KOPT-K1 (cell line): ENCODE data around the gene TMEM54.

ENCODE experiments used
- H3K27ac ChIP-seq: fragments of 200-600 bp; sonication (generic); 2 replicates; pipeline ENCODE4 v1.5.1; 2016; ENCODE audit warnings: antibody characterized with exemption, mild to moderate bottlenecking, low read depth, low read length; ENCODE audit not compliant: poor library complexity, severe bottlenecking
- H3K36me3 ChIP-seq: fragments of 200-600 bp; sonication (generic); 2 replicates; pipeline ENCODE4 v1.5.1; 2017; ENCODE audit warnings: antibody characterized with exemption, mild to moderate bottlenecking, low read length, moderate library complexity; ENCODE audit not compliant: insufficient read depth
- H3K9me3 ChIP-seq: fragments of 200-600 bp; sonication (generic); 2 replicates; pipeline ENCODE4 v1.5.1; 2017; ENCODE audit warnings: antibody characterized with exemption, low read length, mild to moderate bottlenecking; ENCODE audit not compliant: insufficient read depth, poor library complexity, severe bottlenecking

Gene TMEM54

GRCh38 chr1:32881871-32882850 lies 19.0 kb downstream of the TMEM54 start:
- H3K36me3 ChIP-seq: no peaks in the 10 kb centered on the region
- no peak overlapping the region for H3K27ac ChIP-seq
- no peaks in the 10 kb centered on the region for H3K9me3 ChIP-seq

DNA sequence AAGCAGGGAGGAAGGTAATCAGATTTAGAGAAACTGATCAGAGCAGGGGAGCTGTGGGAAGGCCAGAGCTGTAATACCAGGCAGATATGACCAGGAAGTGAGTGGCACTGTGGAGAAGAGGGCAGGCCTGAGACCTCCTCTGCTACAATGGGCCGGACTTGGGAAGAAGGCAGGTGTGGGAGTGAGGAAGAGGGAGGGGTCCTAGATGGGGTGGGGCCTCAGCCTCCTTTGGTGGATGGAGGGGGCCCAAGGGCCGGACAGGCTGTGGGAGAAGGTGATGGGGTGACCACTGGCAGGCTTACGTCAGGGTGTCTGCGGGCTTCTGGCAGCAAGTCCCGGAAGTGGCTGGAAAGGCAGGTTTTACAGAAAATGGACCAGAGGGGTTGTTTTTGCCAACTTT lies 19.9 kb downstream of the TMEM54 start:
- no peak overlapping the region for H3K27ac ChIP-seq
- no peaks in the 10 kb centered on the region for H3K9me3 ChIP-seq
- no peaks in the 10 kb centered on the region for H3K36me3 ChIP-seq

DNA sequence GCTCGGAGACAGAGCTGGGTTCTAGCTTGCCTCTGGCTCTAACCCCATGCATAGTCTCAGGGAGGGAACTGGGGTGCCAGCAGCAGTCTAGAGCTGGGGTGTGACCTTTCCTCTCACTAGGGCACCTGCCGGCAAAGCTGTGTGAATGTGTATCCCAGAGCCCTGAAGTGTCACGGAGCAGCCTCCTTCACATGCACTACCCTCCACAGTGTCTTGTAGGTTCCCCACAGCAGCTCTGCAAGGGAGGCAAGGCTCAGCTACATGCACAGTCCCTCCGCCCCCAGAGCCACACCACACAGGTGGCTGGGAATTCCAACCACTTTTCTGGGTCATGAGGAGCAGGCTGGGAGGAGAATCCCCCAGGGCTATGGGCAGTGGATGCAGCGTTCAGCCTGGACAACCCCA lies 22.6 kb downstream of the TMEM54 start:
- no peaks in the 10 kb centered on the region for H3K9me3 ChIP-seq
- no peaks in the 10 kb centered on the region for H3K36me3 ChIP-seq

DNA sequence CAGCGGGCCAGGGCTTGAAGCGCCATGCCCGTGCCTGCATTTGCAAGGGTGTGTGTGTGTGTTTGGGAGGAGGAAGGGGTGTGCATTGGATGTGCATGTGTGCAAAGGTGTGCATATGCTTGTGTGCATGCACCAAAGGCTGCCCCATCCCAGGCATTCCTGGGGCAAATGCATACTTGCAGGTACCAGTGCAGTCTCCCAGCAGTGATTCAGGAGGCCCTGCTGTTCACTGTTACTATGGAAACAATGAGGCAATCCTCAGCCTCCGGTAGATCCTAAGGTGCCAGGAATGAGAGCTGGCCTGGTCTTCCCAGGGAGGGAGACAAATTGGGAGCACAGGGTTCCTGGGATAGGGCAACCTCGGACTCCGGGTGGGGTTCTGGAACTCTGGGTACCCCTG lies 23.0 kb downstream of the TMEM54 start:
- Histone ChIP-seq H3K27ac (no peak overlapping the region), H3K9me3 (no peaks in the 10 kb centered on the region), H3K36me3 (no peaks in the 10 kb centered on the region)

More for the DNA sequence above, 22.6 kb downstream of the TMEM54 start:
- no peak overlapping the region for H3K27ac ChIP-seq

DNA sequence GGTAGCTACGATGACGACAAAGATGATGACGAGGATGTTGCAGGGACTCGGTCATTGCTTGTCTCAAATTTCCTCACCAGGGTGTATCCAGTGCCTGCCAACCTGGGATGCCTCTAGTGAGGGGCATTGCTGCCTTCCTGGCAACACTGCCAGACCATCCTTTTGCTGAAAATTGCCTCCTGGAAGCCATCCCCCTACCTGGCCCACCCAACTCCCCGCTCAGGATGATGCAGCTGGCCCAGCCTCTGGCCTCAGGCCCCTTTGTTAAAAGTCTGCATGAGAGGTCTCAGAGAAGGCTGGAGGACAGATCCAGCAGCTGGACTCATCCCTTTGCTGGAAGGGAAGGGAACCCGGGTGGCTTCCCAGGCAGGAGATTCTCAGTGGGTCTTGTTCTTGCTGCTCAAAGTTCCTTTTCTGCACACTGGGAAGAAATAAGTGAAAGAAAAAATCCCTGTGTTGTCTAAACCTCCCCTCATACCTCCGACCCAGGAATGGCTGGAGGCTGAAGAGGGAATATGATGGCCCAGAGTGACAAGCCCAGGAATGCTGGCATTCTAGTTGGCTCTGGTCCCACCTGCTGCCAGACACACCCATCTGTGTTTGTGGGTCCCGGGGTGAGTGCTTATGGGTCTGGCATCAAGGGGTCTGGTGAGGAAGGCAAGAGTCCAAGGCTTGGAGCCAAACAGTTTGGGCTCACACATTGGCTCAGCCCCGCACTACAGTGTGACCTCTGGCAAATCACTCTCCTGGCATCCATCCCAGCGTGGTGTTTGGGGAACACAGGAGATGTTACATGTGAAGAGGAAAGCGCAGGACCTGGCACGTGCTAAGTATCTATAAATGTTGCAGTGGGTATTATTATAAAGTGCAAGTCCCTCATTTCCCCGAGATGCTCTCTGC lies 23.7 kb downstream of the TMEM54 start:
- Histone ChIP-seq H3K27ac (no peak overlapping the region), H3K36me3 (no peaks in the 10 kb centered on the region), H3K9me3 (no peaks in the 10 kb centered on the region)

DNA sequence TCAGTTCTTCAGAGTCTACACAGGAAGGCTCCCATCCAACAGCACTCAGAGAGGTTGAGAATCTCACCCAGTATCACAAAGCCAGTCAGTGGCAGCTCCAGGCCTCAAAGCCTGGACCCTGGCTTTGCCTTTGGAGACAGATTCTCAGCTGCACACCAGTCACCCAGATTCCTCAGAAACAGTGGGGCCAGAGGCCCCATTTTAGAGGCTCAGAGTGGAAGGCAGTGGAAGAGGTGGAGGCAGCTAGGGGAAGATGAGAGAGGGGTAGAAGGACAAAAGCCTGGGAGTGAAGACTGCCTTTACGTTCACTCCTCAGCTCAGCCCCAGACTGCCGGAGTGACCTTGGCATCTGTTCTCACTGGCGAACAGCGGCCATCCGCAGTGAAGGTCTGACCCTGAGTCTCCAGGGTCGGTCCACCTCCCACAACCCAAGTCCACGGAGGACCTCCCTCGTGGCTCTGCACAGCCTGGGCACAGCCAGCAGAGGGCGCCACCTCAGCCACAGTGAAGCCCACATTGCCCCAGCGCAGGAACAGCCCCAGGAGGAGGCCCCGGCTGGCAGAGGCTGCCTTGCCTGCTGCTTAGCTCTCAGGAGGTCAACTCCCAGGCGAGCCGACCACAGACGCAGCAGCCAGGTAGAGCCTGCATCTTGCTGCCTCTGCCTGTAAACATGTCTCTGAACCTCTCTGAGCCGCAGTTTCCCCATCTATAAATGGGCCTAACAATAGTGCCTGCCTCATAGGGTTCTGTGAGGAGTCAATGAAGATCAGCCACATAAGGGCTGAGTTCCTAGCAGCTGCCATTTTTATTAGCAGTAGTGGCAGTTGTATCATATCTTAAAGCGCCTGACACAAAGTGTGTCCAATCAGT lies 24.6 kb downstream of the TMEM54 start:
- Histone ChIP-seq H3K27ac (no peak overlapping the region), H3K9me3 (no peaks in the 10 kb centered on the region), H3K36me3 (no peaks in the 10 kb centered on the region)

- no peak overlapping the region for H3K27ac ChIP-seq
- H3K9me3 ChIP-seq: no peaks in the 10 kb centered on the region
- H3K36me3 ChIP-seq: no peaks in the 10 kb centered on the region
Measured at GRCh38 chr1:32874860-32875752, 26.1 kb downstream of the TMEM54 start.

DNA sequence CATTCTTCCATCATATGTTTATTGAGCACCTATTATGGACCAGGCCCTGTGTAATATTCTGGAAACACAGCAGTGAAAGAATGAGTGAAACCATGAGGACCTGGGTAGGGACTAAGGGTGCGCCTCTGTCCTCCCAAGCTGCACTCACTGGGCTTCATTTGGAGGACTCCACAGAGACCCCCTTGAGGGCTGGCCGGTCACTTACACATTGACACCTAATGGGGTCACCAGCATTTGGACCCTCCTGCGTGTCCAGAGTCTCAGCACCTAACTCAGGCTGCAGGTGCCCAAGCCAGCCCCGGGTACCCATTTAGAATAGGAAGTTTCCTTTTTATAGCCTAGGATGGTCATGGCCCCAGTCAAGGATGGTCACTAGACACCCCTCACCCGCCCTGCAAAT lies 27.7 kb downstream of the TMEM54 start:
- Histone ChIP-seq H3K27ac (no peak overlapping the region), H3K9me3 (no peaks in the 10 kb centered on the region), H3K36me3 (no peaks in the 10 kb centered on the region)

GRCh38 chr1:32872192-32872460 lies 29.1 kb downstream of the TMEM54 start:
- no peak overlapping the region for H3K27ac ChIP-seq
- no peaks in the 10 kb centered on the region for H3K36me3 ChIP-seq
- H3K9me3 ChIP-seq: no peaks in the 10 kb centered on the region

- no peaks in the 10 kb centered on the region for H3K9me3 ChIP-seq
- H3K27ac ChIP-seq: no peak overlapping the region
- no peaks in the 10 kb centered on the region for H3K36me3 ChIP-seq
Measured at GRCh38 chr1:32871364-32872191, 29.6 kb downstream of the TMEM54 start.

DNA sequence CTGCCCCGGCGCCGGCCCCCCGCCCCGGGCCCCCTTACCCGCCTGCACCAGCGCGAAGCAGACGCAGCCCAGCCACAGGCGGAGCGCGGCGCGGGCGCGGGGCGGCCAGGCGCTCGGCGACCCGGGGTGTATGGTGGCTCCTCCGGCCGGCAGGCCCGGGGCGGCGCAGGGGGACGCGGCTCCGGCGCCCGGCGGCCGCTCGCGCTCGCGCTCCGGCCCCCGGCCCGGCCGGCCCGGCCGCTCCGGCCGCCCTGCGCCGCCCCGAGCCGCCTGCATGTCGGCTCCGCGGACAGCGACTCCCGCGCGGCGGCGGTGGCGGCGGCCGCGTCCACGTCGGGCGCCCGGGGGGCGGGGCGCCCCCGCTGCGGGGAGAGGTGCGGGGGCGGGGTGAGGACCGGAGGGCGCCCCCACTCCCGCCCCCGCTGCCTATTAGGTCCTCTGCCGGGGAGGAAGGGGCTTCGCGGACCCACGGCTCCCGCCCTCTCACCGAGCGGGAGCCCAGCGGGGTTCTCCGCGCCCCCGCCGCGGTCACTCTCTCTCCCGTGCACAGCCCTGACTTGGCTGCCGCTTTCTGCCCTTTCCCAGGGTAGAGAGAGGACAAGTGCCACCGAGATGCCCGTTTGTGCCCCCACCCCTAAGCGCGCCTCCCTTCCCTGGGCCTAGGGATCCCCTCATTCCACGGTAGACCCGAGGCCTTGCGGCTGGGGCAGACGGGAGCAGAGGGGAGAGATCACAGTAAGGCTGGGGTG lies 30.4 kb downstream of the TMEM54 start, which contains the start of gene FNDC5:
Gene FNDC5 (minus strand): TSS at position 298 of the 749 bp plus-strand sequence.
- H3K9me3 ChIP-seq: no peaks in the 10 kb centered on the region
- no peaks in the 10 kb centered on the region for H3K36me3 ChIP-seq
- no peak within 1 kb of the TSS for H3K27ac ChIP-seq

DNA sequence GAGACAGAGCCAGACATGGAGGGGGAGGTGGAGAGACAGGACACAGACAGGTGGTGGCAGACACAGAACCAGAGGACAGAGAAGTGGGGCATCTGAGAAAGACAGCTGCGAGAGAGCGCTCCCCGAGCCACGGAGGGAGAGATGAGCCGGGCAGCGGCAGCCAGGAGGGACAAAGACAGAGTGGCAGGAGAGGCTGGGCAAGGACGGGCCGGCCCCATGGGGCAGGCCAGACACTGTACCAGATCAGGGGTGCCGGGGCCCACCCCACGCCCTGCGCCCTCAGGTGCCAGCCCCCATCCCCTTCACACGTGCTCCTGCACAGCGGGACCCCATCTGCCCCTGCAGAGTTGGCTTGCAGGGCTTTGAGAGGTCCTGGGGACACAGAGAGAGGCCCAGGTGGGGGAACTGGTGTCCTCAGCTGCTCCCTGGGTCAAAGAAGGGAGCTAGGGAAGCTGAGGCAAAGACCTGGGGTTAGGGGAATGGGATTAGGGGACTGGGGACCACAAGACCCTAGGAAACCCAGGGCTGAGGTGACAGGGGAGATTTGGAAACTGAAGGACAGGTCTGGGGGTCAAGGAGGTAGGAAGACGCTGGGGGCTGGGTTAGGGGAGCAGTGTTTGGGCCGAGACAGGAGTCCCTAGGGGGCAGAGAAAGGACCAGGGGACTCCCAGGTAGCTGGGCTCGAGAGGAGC lies 31.1 kb downstream of the TMEM54 start:
- no peaks in the 10 kb centered on the region for H3K36me3 ChIP-seq
- no peaks in the 10 kb centered on the region for H3K9me3 ChIP-seq
- no peak overlapping the region for H3K27ac ChIP-seq
